ENCODE measurements around the gene PRM2.
"Not testable (repeated sequence)": the region's sequence is repeated elsewhere in the genome, so short reads cannot be mapped to it uniquely, and the experiment has no call there.

Gene PRM2

DNA sequence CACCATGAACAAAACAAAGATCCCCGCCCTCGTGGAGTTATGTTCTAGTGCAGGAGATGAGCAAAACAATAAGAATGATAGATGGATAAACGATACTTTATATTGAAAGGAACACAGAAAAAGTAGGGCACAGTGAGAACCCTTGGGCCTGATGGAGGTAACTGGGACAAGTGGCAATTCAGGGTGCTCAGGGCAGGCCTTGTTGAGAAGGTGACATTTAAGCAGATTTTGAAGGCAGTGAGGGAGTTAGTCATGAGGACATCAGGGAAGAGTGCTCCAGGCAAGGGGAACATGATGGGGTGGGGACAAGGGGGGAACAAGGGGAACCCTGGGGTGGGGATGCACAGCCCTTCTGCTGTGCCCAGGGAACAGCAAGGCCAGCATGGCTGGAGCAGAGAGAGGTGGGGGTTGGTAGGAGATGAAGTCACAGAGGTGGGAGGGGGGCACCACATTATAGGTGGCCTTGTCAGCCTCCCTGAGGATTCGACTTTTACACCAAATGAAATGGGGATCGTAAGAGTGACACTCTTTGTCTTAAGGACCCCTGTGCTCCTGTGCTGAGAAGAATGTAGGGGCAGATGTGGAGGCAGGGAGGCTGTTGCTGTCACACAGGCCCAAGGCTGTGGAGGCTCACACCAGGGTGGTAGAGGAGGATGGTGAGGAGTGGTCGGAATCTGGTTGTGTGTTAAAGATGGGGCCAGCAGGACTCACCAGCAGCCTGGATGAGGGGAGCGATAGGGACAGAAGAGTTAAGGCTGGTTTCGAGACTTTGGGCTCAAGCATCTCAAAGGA lies 14.0 kb upstream of the PRM2 start:
- H3K27ac ChIP-seq (replicated peaks): no peak overlapping the region
- no peak for DNase-seq (ENCODE audit: low read depth in 1 of 2, low spot score in 1 of 2)
- TF ChIP-seq SPI1 (IDR thresholded peaks at IDR 0.05; ENCODE audit: borderline replicate concordance, low read depth): no peak
- no peak for TF ChIP-seq GABPA (IDR thresholded peaks at IDR 0.05; ENCODE audit: low read depth)
- TF ChIP-seq, protein P1, sequence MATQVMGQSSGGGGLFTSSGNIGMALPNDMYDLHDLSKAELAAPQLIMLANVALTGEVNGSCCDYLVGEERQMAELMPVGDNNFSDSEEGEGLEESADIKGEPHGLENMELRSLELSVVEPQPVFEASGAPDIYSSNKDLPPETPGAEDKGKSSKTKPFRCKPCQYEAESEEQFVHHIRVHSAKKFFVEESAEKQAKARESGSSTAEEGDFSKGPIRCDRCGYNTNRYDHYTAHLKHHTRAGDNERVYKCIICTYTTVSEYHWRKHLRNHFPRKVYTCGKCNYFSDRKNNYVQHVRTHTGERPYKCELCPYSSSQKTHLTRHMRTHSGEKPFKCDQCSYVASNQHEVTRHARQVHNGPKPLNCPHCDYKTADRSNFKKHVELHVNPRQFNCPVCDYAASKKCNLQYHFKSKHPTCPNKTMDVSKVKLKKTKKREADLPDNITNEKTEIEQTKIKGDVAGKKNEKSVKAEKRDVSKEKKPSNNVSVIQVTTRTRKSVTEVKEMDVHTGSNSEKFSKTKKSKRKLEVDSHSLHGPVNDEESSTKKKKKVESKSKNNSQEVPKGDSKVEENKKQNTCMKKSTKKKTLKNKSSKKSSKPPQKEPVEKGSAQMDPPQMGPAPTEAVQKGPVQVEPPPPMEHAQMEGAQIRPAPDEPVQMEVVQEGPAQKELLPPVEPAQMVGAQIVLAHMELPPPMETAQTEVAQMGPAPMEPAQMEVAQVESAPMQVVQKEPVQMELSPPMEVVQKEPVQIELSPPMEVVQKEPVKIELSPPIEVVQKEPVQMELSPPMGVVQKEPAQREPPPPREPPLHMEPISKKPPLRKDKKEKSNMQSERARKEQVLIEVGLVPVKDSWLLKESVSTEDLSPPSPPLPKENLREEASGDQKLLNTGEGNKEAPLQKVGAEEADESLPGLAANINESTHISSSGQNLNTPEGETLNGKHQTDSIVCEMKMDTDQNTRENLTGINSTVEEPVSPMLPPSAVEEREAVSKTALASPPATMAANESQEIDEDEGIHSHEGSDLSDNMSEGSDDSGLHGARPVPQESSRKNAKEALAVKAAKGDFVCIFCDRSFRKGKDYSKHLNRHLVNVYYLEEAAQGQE (IDR thresholded peaks at IDR 0.05; ENCODE audit: insufficient replicate concordance, low read depth): no peak
- TF ChIP-seq, protein P2, sequence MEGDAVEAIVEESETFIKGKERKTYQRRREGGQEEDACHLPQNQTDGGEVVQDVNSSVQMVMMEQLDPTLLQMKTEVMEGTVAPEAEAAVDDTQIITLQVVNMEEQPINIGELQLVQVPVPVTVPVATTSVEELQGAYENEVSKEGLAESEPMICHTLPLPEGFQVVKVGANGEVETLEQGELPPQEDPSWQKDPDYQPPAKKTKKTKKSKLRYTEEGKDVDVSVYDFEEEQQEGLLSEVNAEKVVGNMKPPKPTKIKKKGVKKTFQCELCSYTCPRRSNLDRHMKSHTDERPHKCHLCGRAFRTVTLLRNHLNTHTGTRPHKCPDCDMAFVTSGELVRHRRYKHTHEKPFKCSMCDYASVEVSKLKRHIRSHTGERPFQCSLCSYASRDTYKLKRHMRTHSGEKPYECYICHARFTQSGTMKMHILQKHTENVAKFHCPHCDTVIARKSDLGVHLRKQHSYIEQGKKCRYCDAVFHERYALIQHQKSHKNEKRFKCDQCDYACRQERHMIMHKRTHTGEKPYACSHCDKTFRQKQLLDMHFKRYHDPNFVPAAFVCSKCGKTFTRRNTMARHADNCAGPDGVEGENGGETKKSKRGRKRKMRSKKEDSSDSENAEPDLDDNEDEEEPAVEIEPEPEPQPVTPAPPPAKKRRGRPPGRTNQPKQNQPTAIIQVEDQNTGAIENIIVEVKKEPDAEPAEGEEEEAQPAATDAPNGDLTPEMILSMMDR (IDR thresholded peaks at IDR 0.05; ENCODE audit: insufficient read depth, low read length): no peak
- no peak for TF ChIP-seq POLR2AphosphoS5 (IDR thresholded peaks at IDR 0.05; ENCODE audit: low read depth)
- no peak overlapping the region for H3K4me3 ChIP-seq (replicated peaks; ENCODE audit: insufficient read depth, low read length)
- H3K27me3 ChIP-seq (ENCODE audit: insufficient read depth, poor library complexity, severe bottlenecking): no peaks in the 10 kb centered on the region

DNA sequence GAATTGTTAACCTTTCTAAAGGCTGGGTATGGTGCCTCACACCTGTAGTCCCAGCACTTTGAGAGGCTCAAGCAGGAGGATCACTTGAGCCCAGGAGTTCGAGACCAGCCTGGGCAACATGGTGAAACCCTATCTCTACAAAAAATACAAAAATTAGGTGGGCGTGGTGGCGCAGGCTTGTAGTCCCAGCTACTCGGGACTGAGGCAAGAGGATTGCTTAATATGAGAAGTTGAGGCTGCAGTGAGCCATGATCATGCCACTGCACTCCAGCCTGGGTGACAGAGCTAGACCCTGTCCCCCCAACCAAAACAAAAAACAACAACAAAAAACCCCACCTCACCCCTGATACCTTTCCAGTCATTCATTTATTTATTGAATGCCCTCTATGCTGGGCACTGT lies 13.4 kb upstream of the PRM2 start:
- not testable (repeated sequence) for DNase-seq (ENCODE audit: low read depth in 1 of 2, low spot score in 1 of 2); H3K27ac ChIP-seq (replicated peaks); H3K27me3 ChIP-seq (ENCODE audit: insufficient read depth, poor library complexity, severe bottlenecking); H3K4me3 ChIP-seq (replicated peaks; ENCODE audit: insufficient read depth, low read length)

DNA sequence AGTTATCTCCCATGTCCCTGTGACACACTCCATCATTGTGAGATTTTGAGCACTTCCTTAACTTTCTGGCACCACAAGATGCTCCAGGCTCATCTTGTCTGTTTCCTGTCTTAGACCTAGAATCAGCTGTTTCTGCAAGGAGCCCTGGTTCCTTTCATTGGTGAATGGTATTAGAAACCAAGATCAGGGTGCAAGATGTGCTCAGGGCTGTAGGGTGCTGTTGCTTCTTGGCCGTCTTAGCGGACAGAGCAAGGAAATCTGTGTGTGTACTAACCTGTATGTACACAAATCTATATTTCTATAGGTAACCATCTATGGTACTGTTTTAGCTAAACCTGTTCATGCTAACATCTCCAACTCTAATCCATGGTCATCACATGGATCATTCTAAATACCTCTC lies 12.9 kb upstream of the PRM2 start:
- no peak for DNase-seq (ENCODE audit: low read depth in 1 of 2, low spot score in 1 of 2)
- TF ChIP-seq GABPA (IDR thresholded peaks at IDR 0.05; ENCODE audit: low read depth): no peak
- TF ChIP-seq, protein P2 (IDR thresholded peaks at IDR 0.05; ENCODE audit: insufficient read depth, low read length): no peak
- no peak for TF ChIP-seq POLR2AphosphoS5 (IDR thresholded peaks at IDR 0.05; ENCODE audit: low read depth)
- TF ChIP-seq, protein P1 (IDR thresholded peaks at IDR 0.05; ENCODE audit: insufficient replicate concordance, low read depth): no peak
- no peak for TF ChIP-seq SPI1 (IDR thresholded peaks at IDR 0.05; ENCODE audit: borderline replicate concordance, low read depth)
- no peak overlapping the region for H3K27ac ChIP-seq (replicated peaks)
- H3K27me3 ChIP-seq (ENCODE audit: insufficient read depth, poor library complexity, severe bottlenecking): no peaks in the 10 kb centered on the region
- H3K4me3 ChIP-seq (replicated peaks; ENCODE audit: insufficient read depth, low read length): no peak overlapping the region

DNA sequence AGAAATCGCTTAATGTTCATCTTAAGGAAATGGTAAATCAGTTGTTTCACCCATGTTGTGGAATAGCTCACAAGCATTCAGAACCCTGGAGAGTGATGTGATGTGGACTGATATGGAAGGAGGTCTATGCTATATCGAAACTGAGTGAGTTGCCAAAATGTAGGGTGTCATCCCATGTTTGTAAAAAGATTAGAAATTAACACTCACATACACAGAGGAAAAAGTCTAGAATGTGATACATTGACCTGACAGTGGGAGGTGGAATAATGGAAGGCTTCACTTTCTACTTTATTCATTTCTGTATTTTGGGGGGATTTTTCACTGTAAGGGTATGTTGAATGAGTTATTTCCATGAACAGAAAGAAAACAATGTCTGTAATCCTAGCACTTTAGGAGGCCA lies 9.6 kb upstream of the PRM2 start:
- no peak for DNase-seq (ENCODE audit: low read depth in 1 of 2, low spot score in 1 of 2)
- no peak overlapping the region for H3K27ac ChIP-seq (replicated peaks)
- H3K4me3 ChIP-seq (replicated peaks; ENCODE audit: insufficient read depth, low read length): no peak overlapping the region
- H3K27me3 ChIP-seq (ENCODE audit: insufficient read depth, poor library complexity, severe bottlenecking): no peaks in the 10 kb centered on the region
- TF ChIP-seq, protein P2 (IDR thresholded peaks at IDR 0.05; ENCODE audit: insufficient read depth, low read length): no peak
- no peak for TF ChIP-seq SPI1 (IDR thresholded peaks at IDR 0.05; ENCODE audit: borderline replicate concordance, low read depth)
- TF ChIP-seq, protein P1 (IDR thresholded peaks at IDR 0.05; ENCODE audit: insufficient replicate concordance, low read depth): peak; percentile 70
- no peak for TF ChIP-seq POLR2AphosphoS5 (IDR thresholded peaks at IDR 0.05; ENCODE audit: low read depth)
- TF ChIP-seq GABPA (IDR thresholded peaks at IDR 0.05; ENCODE audit: low read depth): no peak

Measured in HL-60 (cell line).